H9 (cell line): Measurements from ENCODE around the gene TTLL9. TPM values are rescaled to one million over a fixed set of nuclear protein-coding genes. Genes with fewer than 3 reads are reported as not detected.
A peak's percentile ranks its signal among the peaks of the same experiment; 100 is the strongest.

Experiments used
- DNase-seq: peaks from one replicate; pipeline ENCODE4 v3.0.0-alpha.2; 2017
- H2AFZ ChIP-seq: one replicate; pipeline ENCODE4 v1.6.1; 2013; ENCODE audit warnings: mild to moderate bottlenecking, low read length, control low read depth, moderate library complexity
- H2AK5ac ChIP-seq: 2 replicates; pipeline ENCODE4 v1.6.1; 2013; ENCODE audit warnings: low read length, control low read depth, mixed read lengths; ENCODE audit not compliant: insufficient read length
- H2BK120ac ChIP-seq: one replicate; pipeline ENCODE4 v1.6.1; 2013; ENCODE audit warnings: low read depth, mild to moderate bottlenecking, low read length, control low read depth, inconsistent platforms; ENCODE audit not compliant: poor library complexity, severe bottlenecking
- H2BK12ac ChIP-seq: 2 replicates; pipeline ENCODE4 v1.6.1; 2013; ENCODE audit warnings: low read length, control low read depth, mixed read lengths, low read depth; ENCODE audit not compliant: insufficient read length
- H2BK15ac ChIP-seq: 2 replicates; pipeline ENCODE4 v1.6.1; 2013; ENCODE audit warnings: low read depth, low read length, control low read depth
- H2BK20ac ChIP-seq: one replicate; pipeline ENCODE4 v1.6.1; 2013; ENCODE audit warnings: low read depth, mild to moderate bottlenecking, low read length, control low read depth, inconsistent platforms; ENCODE audit not compliant: poor library complexity, severe bottlenecking
- H2BK5ac ChIP-seq: 2 replicates; pipeline ENCODE4 v1.6.1; 2013; ENCODE audit warnings: low read length, control low read depth, mixed read lengths; ENCODE audit not compliant: insufficient read length
- H3K14ac ChIP-seq: 2 replicates; pipeline ENCODE4 v1.6.1; 2013; ENCODE audit warnings: low read length, control low read depth; ENCODE audit not compliant: insufficient read depth
- H3K18ac ChIP-seq: 2 replicates; pipeline ENCODE4 v1.6.1; 2013; ENCODE audit warnings: low read depth, mild to moderate bottlenecking, mixed read lengths, low read length, control low read depth; ENCODE audit not compliant: insufficient read length
- H3K23ac ChIP-seq: 2 replicates; pipeline ENCODE4 v1.6.1; 2013; ENCODE audit warnings: low read length, control low read depth, mixed read lengths, low read depth; ENCODE audit not compliant: insufficient read length
- H3K23me2 ChIP-seq: 2 replicates; pipeline ENCODE4 v1.6.1; 2013; ENCODE audit warnings: low read depth, mild to moderate bottlenecking, mixed read lengths, low read length, control low read depth; ENCODE audit not compliant: insufficient read length, poor library complexity, severe bottlenecking
- H3K27ac ChIP-seq: 2 replicates; pipeline ENCODE4 v1.5.1; 2013; ENCODE audit warnings: low read length, control low read depth, mixed read lengths, low read depth; ENCODE audit not compliant: insufficient read length
- H3K27me3 ChIP-seq: 2 replicates; pipeline ENCODE4 v1.6.1; 2013; ENCODE audit warnings: low read length, control low read depth, inconsistent platforms; ENCODE audit not compliant: insufficient read depth
- H3K4ac ChIP-seq: 2 replicates; pipeline ENCODE4 v1.6.1; 2013; ENCODE audit warnings: low read depth, mild to moderate bottlenecking, control low read depth, inconsistent platforms, low read length, moderate library complexity
- H3K4me1 ChIP-seq: 2 replicates; pipeline ENCODE4 v1.6.1; 2013; ENCODE audit warnings: low read length, control low read depth, inconsistent platforms; ENCODE audit not compliant: insufficient read depth
- H3K4me2 ChIP-seq: 2 replicates; pipeline ENCODE4 v1.6.1; 2013; ENCODE audit warnings: low read length, control low read depth, mixed read lengths; ENCODE audit not compliant: insufficient read length, insufficient read depth
- H3K56ac ChIP-seq: 2 replicates; pipeline ENCODE4 v1.6.1; 2013; ENCODE audit warnings: low read depth, mild to moderate bottlenecking, mixed read lengths, low read length, control low read depth; ENCODE audit not compliant: insufficient read length
- H3K79me1 ChIP-seq: 2 replicates; pipeline ENCODE4 v1.6.1; 2013; ENCODE audit warnings: low read depth, mild to moderate bottlenecking, moderate library complexity, low read length, control low read depth, inconsistent platforms; ENCODE audit not compliant: insufficient read depth, poor library complexity, severe bottlenecking
- H3K79me2 ChIP-seq: 2 replicates; pipeline ENCODE4 v1.6.1; 2013; ENCODE audit warnings: low read length, control low read depth, inconsistent platforms; ENCODE audit not compliant: insufficient read depth
- H3K9ac ChIP-seq: 2 replicates; pipeline ENCODE4 v1.6.1; 2013; ENCODE audit warnings: low read length, control low read depth, mixed read lengths; ENCODE audit not compliant: insufficient read length; ENCODE audit errors: extremely low read depth
- H3K9me3 ChIP-seq: one replicate; pipeline ENCODE4 v1.6.1; 2013; ENCODE audit warnings: low read depth, low read length, inconsistent platforms; ENCODE audit not compliant: control insufficient read depth
- H3T11ph ChIP-seq: one replicate; pipeline ENCODE4 v1.6.1; 2013; ENCODE audit warnings: mild to moderate bottlenecking, low read length, control low read depth, inconsistent platforms
- H4K20me1 ChIP-seq: one replicate; pipeline ENCODE4 v1.6.1; 2013; ENCODE audit not compliant: control insufficient read depth, insufficient read length, insufficient read depth
- H4K5ac ChIP-seq: 2 replicates; pipeline ENCODE4 v1.6.1; 2013; ENCODE audit warnings: low read depth, mild to moderate bottlenecking, mixed read lengths, low read length, control low read depth; ENCODE audit not compliant: insufficient read length
- H4K8ac ChIP-seq: replicated peaks from 2 replicates; pipeline ENCODE4 v1.6.1; 2013; ENCODE audit warnings: low read length, control low read depth, mixed read lengths, low read depth; ENCODE audit not compliant: insufficient read length
- H4K91ac ChIP-seq: 2 replicates; pipeline ENCODE4 v1.6.1; 2013; ENCODE audit warnings: low read depth, mild to moderate bottlenecking, moderate library complexity, mixed read lengths, low read length, control low read depth; ENCODE audit not compliant: insufficient read length
- H3K27ac Mint-ChIP-seq, 3 experiments: 2 replicates in 2 of 3; 3 replicates in 1 of 3; pipeline ENCODE4 v1.8.0; 2020 to 2021; ENCODE audit warnings: mixed read lengths in 3 of 3, mild to moderate bottlenecking in 1 of 3, moderate library complexity in 1 of 3
- H3K27me3 Mint-ChIP-seq: 2 replicates; pipeline ENCODE4 v1.8.0; 2021; ENCODE audit warnings: low read depth, mild to moderate bottlenecking, moderate library complexity, mixed read lengths
- H3K36me3 Mint-ChIP-seq, 3 experiments: 2 replicates in 2 of 3; 3 replicates in 1 of 3; pipeline ENCODE4 v1.8.0; 2020 to 2021; ENCODE audit warnings: low read depth in 3 of 3, mixed read lengths in 3 of 3; ENCODE audit not compliant: insufficient read depth in 1 of 3
- H3K4me1 Mint-ChIP-seq, 2 experiments: 2 replicates each; pipeline ENCODE4 v1.8.0; 2020; ENCODE audit warnings: mixed read lengths in 2 of 2
- H3K4me3 Mint-ChIP-seq, 2 experiments: 2 replicates in 1 of 2; 3 replicates in 1 of 2; pipeline ENCODE4 v1.8.0; 2020 to 2021; ENCODE audit warnings: mild to moderate bottlenecking in 2 of 2, mixed read lengths in 2 of 2, moderate library complexity in 1 of 2
- H3K9me3 Mint-ChIP-seq, 2 experiments: 2 replicates in 1 of 2; 3 replicates in 1 of 2; pipeline ENCODE4 v1.8.0; 2020; ENCODE audit warnings: mild to moderate bottlenecking in 2 of 2, mixed read lengths in 2 of 2, moderate library complexity in 1 of 2
- WGBS: extraction: QIAGEN DNeasy Blood & Tissue Kit; methylation state at CpG from one replicate; pipeline ENCODE4 v1.1.7; 2013; ENCODE audit warnings: missing lambda C conversion rate, low lambda C conversion rate, mixed read lengths; ENCODE audit not compliant: insufficient read length; ENCODE audit errors: extremely low coverage; 5-methylcytosine and 5-hydroxymethylcytosine counted together
- total RNA-seq: library from RNA; stranded (reverse); gene quantifications from 2 replicates; pipeline ENCODE4 v1.2.1, GENCODE V29; 2021
- TF ChIP-seq, protein P1 (sequence below): fragments of 200-600 bp; sonication (generic); conservative IDR thresholded peaks from 3 replicates; pipeline ENCODE4 v1.8.0; 2021; ENCODE audit warnings: antibody characterized with exemption, mild to moderate bottlenecking

The TTLL9 gene
- total RNA-seq, 1 experiment from 2014 or later: 0.20 TPM

- peaks cover 30 to 33% of the 10 kb centered on the region in 2 experiments for H3K4me1 Mint-ChIP-seq
- H3K4me1 ChIP-seq: peaks cover 3% of the 10 kb centered on the region; the same call in 1 of the 2 replicates
- no peaks in the 10 kb centered on the region for H3K79me1 ChIP-seq
- no peak overlapping the region for H3K56ac ChIP-seq
- H3K14ac ChIP-seq: peak overlapping the region; percentile 15; the same call in 1 of the 2 replicates
- no peak overlapping the region for H4K8ac ChIP-seq
- no peak overlapping the region for H2BK120ac ChIP-seq
- H3K23ac ChIP-seq: no peak overlapping the region
- no peaks in the 10 kb centered on the region for H3K79me2 ChIP-seq
- H3K9me3 ChIP-seq: no peaks in the 10 kb centered on the region
- no peak overlapping the region for H3T11ph ChIP-seq
- H3K27me3 Mint-ChIP-seq: peaks cover 18% of the 10 kb centered on the region
- no peaks in the 10 kb centered on the region for H3K9me3 Mint-ChIP-seq
- H2BK15ac ChIP-seq: no peak overlapping the region
- TF ChIP-seq, protein P1, sequence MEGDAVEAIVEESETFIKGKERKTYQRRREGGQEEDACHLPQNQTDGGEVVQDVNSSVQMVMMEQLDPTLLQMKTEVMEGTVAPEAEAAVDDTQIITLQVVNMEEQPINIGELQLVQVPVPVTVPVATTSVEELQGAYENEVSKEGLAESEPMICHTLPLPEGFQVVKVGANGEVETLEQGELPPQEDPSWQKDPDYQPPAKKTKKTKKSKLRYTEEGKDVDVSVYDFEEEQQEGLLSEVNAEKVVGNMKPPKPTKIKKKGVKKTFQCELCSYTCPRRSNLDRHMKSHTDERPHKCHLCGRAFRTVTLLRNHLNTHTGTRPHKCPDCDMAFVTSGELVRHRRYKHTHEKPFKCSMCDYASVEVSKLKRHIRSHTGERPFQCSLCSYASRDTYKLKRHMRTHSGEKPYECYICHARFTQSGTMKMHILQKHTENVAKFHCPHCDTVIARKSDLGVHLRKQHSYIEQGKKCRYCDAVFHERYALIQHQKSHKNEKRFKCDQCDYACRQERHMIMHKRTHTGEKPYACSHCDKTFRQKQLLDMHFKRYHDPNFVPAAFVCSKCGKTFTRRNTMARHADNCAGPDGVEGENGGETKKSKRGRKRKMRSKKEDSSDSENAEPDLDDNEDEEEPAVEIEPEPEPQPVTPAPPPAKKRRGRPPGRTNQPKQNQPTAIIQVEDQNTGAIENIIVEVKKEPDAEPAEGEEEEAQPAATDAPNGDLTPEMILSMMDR: no peak
- no peaks in the 10 kb centered on the region; a peak in 1 of 7 replicates for H3K36me3 Mint-ChIP-seq
- peak overlapping the region; percentile 13 to 93 (median 85); a peak in 6 of 7 replicates for H3K27ac Mint-ChIP-seq
- H2AK5ac ChIP-seq: no peak overlapping the region
- H3K4me2 ChIP-seq: peak overlapping the region; percentile 66
- H3K23me2 ChIP-seq: peaks cover 13% of the 10 kb centered on the region
- H3K18ac ChIP-seq: peak overlapping the region; percentile 6
- H3K27ac ChIP-seq: no peak overlapping the region
- no peak overlapping the region for H4K5ac ChIP-seq
- peak overlapping the region; percentile 84 to 85 for H3K4me3 Mint-ChIP-seq
- no peaks in the 10 kb centered on the region for H4K20me1 ChIP-seq
- no peak overlapping the region for H3K9ac ChIP-seq
- no peaks in the 10 kb centered on the region for H3K27me3 ChIP-seq
- no peak overlapping the region for H2BK20ac ChIP-seq
- H2BK5ac ChIP-seq: no peak overlapping the region
- WGBS: no CpG with 5 or more reads among the region's 60 CpGs
- H4K91ac ChIP-seq: no peak overlapping the region
- peak; percentile 93 for DNase-seq
- H3K4ac ChIP-seq: no peak overlapping the region
- H2BK12ac ChIP-seq: no peak overlapping the region
- H2AFZ ChIP-seq: no peak overlapping the region
Measured at GRCh38 chr20:31861385-31862156, 8.9 kb upstream of the TTLL9 start.
